Heart right ventricle (tissue), 16 donors: ENCODE results near the gene LRMDA. TPM values are rescaled to one million over a fixed set of nuclear protein-coding genes. Genes with fewer than 3 reads are reported as not detected.

Experiments used
- ATAC-seq, 8 donors: fragments of 200-7000 bp; cut with Tn5 transposase; one replicate each; pipeline ENCODE4 v1.9.1; 2020; ENCODE audit warnings: mild to moderate bottlenecking in 8 of 8, moderate library complexity in 8 of 8, moderate number of reproducible peaks in 1 of 8
- DNase-seq, 2 donors: peaks; one replicate each; pipeline ENCODE4 v3.0.0-alpha.2; 2020
- H3K27ac ChIP-seq, 10 donors: fragments of 200-600 bp; sonication (generic) in 2 of 10; one replicate each; pipeline versions ENCODE4 v1.5.0 to v1.8.0; 2020 to 2022; ENCODE audit warnings: mild to moderate bottlenecking in 3 of 10
- H3K27me3 ChIP-seq, 7 donors: fragments of 200-600 bp; one replicate each; pipeline ENCODE4 v1.8.0; 2021 to 2022; ENCODE audit warnings: mild to moderate bottlenecking in 2 of 7
- H3K36me3 ChIP-seq, 9 donors: fragments of 200-600 bp; sonication (generic) in 1 of 9; one replicate each; pipeline versions ENCODE4 v1.5.0 to v1.8.0; 2020 to 2022; ENCODE audit warnings: mild to moderate bottlenecking in 2 of 9
- H3K4me1 ChIP-seq, 9 donors: fragments of 200-600 bp; sonication (generic) in 1 of 9; one replicate each; pipeline versions ENCODE4 v1.5.0 to v1.8.0; 2020 to 2022; ENCODE audit warnings: mild to moderate bottlenecking in 4 of 9
- H3K4me3 ChIP-seq, 10 donors: fragments of 200-600 bp; sonication (generic) in 2 of 10; one replicate each; pipeline versions ENCODE4 v1.5.0 to v1.8.0; 2020 to 2022; ENCODE audit warnings: mild to moderate bottlenecking in 7 of 10, moderate library complexity in 2 of 10
- H3K9me3 ChIP-seq, 11 donors: fragments of 200-600 bp in 10 of 11; sonication (generic) in 2 of 11; one replicate each; pipeline versions ENCODE4 v1.5.0 to v1.8.0; 2013 to 2022; ENCODE audit warnings: mild to moderate bottlenecking in 2 of 11, control low read depth in 1 of 11, moderate library complexity in 1 of 11
- WGBS, 2 donors: extraction: QIAGEN DNeasy Blood & Tissue Kit; methylation state at CpG; one replicate each; pipeline ENCODE4 v1.1.7; 2013; ENCODE audit warnings: inconsistent platforms in 1 of 2; 5-methylcytosine and 5-hydroxymethylcytosine counted together
- intact Hi-C, 10 donors: fragments of 100-400 bp; cut with DNase I; formaldehyde crosslinking; loops; one replicate each; pipeline versions ENCODE4 v1.11.1 to v1.14.2; 2022
- polyA plus RNA-seq, 2 donors: library from polyadenylated mRNA; stranded (reverse); fragments of 200-250 nt; gene quantifications; one replicate each; pipeline ENCODE4 v1.2.3, GENCODE V29; 2013
- total RNA-seq, 10 donors: library from RNA; stranded (reverse); fragmentation: NEBNext Ultra II Directional in 3 of 10; extraction: Animal tissue kit (Norgen Biotek cat#: 25700) in 3 of 10; gene quantifications; one replicate each; pipeline versions ENCODE4 v1.2.1 to v1.2.4, GENCODE V29; 2021 to 2023
- TF ChIP-seq, protein P1 (sequence below), 9 donors: fragments of 200-600 bp; sonication (generic) in 2 of 9; IDR thresholded peaks; one replicate each; pipeline versions ENCODE4 v1.5.0 to v1.8.0; 2021 to 2022; ENCODE audit warnings: antibody characterized with exemption in 9 of 9, mild to moderate bottlenecking in 5 of 9, moderate library complexity in 1 of 9
- donor health status: Arrhythmogenic right ventricular cardiomyopathy.
- donor health status: ischemic (EF 13 %, LVEDD 7.1; RV severe dilation, severe dysfunction).
- donor health status: healthy with polysubstance abuse.
- donor health status: DM: no; HTN: yes; CAD: no.
- donor health status: DM: no; HTN: no; CAD: no.
- donor health status: ischemic (EF 25% LVEDD 6.9; RV normal size, moderate dysfunction).
- donor health status: ischemic (EF 25% LVEDD 5.7; RV mildly dilated, moderate dysfunction).
- donor health status: healthy.
- donor health status: DM: yes; HTN: yes; CAD: no.
- donor health status: Ischemic cardiomyopathy.
- donor health status: ischemic (EF 35%, LVEDD 5.7; RV mildly dilated, moderate dysfunction).
- donor health status: nonischemic (EF 11% LVEDD 7.7; RV severe dilation, severe dysfunction).
- donor health status: DM: yes; HTN: yes; CAD: no.
- donor health status: PGD.
- donor health status: ischemic (EF 29% LVEDD 5.4; RV normal size, mild dysfunction).
- donor health status: nonischemic (EF 23%, LVEDD 6.1; RV moderate dilation, normal function).

Gene LRMDA
- total and polyA plus RNA-seq, 12 donors, result 4.0 to 59.8 (median 12.7) TPM

DNA sequence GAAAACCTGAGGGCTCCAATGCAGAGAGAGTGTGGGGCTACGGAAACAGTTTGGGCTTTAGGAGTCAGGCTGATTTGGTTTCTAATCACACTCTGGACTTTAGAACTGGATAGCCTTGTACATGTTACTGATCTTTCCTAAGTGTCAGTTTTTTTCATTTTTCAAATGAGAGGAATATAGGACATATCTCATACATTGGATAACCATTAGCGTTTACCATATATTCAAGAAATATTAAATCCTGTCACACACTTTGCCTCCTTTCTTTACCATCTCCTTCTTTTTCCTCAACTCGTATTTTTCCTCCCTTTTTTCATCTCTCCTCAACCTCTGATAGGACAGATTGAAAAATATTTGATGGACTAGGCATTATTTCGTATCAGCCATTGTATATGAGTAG, 885.7 kb downstream of the LRMDA start:
- Histone ChIP-seq H3K4me1 (peaks cover 0 to 18% (median 7%) of the 10 kb centered on the region in 9 donors), H3K36me3 (no peaks in the 10 kb centered on the region), H3K4me3 (no peak overlapping the region), H3K27ac (no peak overlapping the region), H3K27me3 (no peaks in the 10 kb centered on the region), H3K9me3 (peaks cover 0 to 16% (median 0%) of the 10 kb centered on the region in 11 donors)
- ATAC-seq (no peak), DNase-seq (no peak)
- 93 to 98% methylated on average over 4 of the region's 4 CpGs for WGBS, 2 donors
- intact Hi-C loops, result no loop called here
- TF ChIP-seq, protein P1, sequence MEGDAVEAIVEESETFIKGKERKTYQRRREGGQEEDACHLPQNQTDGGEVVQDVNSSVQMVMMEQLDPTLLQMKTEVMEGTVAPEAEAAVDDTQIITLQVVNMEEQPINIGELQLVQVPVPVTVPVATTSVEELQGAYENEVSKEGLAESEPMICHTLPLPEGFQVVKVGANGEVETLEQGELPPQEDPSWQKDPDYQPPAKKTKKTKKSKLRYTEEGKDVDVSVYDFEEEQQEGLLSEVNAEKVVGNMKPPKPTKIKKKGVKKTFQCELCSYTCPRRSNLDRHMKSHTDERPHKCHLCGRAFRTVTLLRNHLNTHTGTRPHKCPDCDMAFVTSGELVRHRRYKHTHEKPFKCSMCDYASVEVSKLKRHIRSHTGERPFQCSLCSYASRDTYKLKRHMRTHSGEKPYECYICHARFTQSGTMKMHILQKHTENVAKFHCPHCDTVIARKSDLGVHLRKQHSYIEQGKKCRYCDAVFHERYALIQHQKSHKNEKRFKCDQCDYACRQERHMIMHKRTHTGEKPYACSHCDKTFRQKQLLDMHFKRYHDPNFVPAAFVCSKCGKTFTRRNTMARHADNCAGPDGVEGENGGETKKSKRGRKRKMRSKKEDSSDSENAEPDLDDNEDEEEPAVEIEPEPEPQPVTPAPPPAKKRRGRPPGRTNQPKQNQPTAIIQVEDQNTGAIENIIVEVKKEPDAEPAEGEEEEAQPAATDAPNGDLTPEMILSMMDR (IDR thresholded peaks at IDR 0.05), result no peak

DNA sequence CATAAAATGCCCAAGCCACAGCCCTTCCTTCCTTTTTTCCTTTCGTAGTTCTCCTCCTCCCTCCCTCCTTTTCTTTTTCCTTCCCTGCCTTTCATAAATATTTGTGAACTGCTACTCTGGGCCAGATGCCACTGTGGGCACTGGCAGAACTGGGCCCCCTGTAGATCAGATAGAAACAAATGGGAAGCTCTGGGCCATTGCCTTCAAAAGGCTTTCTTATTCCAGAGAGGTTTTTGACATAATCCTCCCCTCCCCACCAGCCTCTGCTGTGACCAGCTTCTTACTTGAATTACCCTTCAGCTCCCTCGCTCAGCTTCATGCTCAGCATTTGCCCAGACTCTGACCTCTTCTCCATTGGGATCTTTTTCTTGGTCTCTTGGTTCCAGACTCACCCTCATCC, 886.8 kb downstream of the LRMDA start:
- Histone ChIP-seq H3K9me3 (peaks cover 0 to 16% (median 0%) of the 10 kb centered on the region in 11 donors), H3K4me1 (peaks cover 0 to 8% (median 0%) of the 10 kb centered on the region in 9 donors), H3K36me3 (no peaks in the 10 kb centered on the region), H3K27ac (no peak overlapping the region), H3K27me3 (no peaks in the 10 kb centered on the region), H3K4me3 (no peak overlapping the region)
- DNase-seq (no peak), ATAC-seq (no peak)
- intact Hi-C loops, result no loop called here
- TF ChIP-seq, protein P1 (IDR thresholded peaks at IDR 0.05), result no peak
- WGBS, 2 donors, result 51 to 64% methylated on average over 2 of the region's 2 CpGs

DNA sequence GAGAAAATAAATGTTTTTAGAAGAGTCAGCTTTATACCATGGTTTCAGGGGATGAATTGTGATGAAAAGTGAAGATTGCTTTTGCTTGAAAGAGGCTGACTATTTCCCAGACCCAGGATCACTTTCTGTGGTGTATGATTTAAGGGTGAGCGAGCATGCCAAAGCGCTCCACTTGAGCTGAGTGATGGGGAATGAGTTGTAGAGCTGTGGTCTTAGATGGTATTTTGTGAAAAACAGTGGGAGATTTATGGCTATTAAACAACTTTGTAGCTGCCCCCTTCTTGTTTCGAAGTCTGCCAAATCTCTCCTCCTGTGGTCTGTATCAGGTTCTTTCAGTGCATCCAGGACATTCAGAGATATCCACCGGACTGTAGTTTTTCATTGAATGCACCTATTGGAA, 888.2 kb downstream of the LRMDA start:
- Histone ChIP-seq H3K27ac (no peak overlapping the region), H3K9me3 (peaks cover 0 to 16% (median 0%) of the 10 kb centered on the region in 11 donors), H3K4me3 (no peak overlapping the region), H3K36me3 (no peaks in the 10 kb centered on the region), H3K27me3 (no peaks in the 10 kb centered on the region), H3K4me1 (peaks cover 0 to 16% (median 0%) of the 10 kb centered on the region in 9 donors)
- DNase-seq (no peak), ATAC-seq (no peak)
- intact Hi-C loops, result loop anchor here in 1 of 10 donors (10.0 kb wide), 1 partner anchor 225 kb away; no protein-coding TSS in a partner anchor
- TF ChIP-seq, protein P1 (IDR thresholded peaks at IDR 0.05), result no peak
- 98 to 100% methylated on average over 4 of the region's 4 CpGs for WGBS, 2 donors

DNA sequence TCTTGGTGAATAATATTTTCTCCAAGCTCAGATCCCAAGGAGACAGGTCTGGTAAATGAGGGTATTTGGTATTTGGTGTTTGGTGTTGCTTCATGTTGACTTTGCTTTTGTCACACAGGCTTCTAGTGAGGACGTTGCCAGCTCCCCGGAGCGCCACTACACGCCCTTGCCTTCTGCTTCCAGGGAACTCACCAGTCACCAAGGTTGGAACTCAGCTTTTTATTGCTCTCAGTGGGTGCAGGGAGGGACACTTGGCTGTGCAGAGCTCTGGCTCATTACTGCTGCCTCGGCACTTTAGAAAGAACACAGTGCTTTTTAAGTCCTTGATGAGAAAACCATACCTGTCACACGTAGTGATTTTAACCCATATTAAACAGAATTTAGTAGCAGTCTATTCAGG, 892.9 kb downstream of the LRMDA start:
- Histone ChIP-seq H3K27ac (no peak overlapping the region), H3K4me1 (peaks cover 0 to 9% (median 0%) of the 10 kb centered on the region in 9 donors), H3K36me3 (no peaks in the 10 kb centered on the region), H3K9me3 (no peaks in the 10 kb centered on the region), H3K27me3 (no peaks in the 10 kb centered on the region), H3K4me3 (no peak overlapping the region)
- intact Hi-C loops, result loop anchor here in 1 of 10 donors (10.0 kb wide), 1 partner anchor 221 kb away; no protein-coding TSS in a partner anchor
- 32 to 56% methylated on average over 6 of the region's 6 CpGs for WGBS, 2 donors
- ATAC-seq, result peak in 7 of 8 donors; percentile 47 to 94 (median 79)
- peak in 1 of 2 donors; percentile 44 for DNase-seq
- TF ChIP-seq, protein P1 (IDR thresholded peaks at IDR 0.05), result no peak
